AG10803 (cell line): Measurements from ENCODE around the gene S100A8.
A peak's percentile ranks its signal among the peaks of the same experiment; 100 is the strongest.

Experiments used
- DNase-seq: peaks from one replicate; pipeline ENCODE4 v3.0.0; 2010; ENCODE audit warnings: low read depth
- H3K4me3 ChIP-seq: 2 replicates; pipeline ENCODE4 v1.5.1; 2011; ENCODE audit warnings: mild to moderate bottlenecking, low read length, control low read depth
- TF ChIP-seq, protein P1 (sequence below): conservative IDR thresholded peaks from 2 replicates; pipeline ENCODE4 v1.5.1; 2011; ENCODE audit warnings: mild to moderate bottlenecking, low read length, control low read depth, inconsistent platforms

The S100A8 gene

DNA sequence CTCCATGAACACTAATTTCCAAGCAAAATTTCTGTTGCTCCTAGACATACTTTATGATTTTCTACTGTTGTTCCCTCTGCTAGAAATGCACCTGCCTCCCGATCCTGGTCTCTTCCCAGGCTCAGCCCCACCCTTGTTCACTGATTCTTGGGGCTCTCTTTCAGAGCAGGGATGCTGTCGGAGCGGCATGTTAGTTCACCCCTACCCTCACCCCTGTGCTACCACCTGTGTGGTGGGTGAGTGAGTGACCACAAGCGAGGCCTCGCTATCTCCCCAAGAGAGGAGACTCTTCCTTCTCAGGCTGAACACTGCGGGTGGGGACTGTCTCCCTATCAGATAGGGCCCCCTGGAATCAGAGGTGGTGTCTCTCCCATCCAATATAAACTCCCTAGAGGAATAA, 4.9 kb upstream of the S100A8 start:
- no peak for DNase-seq
- H3K4me3 ChIP-seq: no peak overlapping the region
- TF ChIP-seq, protein P1, sequence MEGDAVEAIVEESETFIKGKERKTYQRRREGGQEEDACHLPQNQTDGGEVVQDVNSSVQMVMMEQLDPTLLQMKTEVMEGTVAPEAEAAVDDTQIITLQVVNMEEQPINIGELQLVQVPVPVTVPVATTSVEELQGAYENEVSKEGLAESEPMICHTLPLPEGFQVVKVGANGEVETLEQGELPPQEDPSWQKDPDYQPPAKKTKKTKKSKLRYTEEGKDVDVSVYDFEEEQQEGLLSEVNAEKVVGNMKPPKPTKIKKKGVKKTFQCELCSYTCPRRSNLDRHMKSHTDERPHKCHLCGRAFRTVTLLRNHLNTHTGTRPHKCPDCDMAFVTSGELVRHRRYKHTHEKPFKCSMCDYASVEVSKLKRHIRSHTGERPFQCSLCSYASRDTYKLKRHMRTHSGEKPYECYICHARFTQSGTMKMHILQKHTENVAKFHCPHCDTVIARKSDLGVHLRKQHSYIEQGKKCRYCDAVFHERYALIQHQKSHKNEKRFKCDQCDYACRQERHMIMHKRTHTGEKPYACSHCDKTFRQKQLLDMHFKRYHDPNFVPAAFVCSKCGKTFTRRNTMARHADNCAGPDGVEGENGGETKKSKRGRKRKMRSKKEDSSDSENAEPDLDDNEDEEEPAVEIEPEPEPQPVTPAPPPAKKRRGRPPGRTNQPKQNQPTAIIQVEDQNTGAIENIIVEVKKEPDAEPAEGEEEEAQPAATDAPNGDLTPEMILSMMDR: no peak

DNA sequence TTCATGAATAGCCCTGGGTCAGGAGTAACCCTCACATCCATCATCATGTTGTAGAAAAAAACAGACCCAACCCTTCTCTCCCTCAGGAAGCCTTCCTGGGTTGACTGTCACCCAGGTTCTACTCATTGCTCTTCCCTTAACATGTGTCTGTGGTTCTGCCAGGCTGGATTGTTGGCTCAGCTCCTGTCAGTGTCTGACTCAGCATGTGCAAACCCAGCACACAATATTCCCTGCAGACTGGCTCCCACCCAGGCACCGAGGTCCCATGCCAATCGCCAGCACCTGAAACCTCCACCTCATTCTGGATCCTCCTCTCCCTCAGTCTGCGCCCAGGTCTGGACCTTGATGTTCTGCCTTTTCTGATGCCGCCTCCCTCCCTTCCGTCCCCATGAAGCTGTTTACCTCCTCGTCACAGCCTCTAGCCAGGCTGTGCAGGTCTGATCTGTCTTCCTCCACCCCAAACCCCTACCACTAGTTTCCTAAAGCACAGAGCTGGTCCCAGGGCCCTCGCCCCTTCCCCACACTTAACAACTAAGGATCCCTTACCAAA, 4.3 kb upstream of the S100A8 start:
- peak; percentile 5 for DNase-seq
- TF ChIP-seq, protein P1: no peak
- no peak overlapping the region for H3K4me3 ChIP-seq

DNA sequence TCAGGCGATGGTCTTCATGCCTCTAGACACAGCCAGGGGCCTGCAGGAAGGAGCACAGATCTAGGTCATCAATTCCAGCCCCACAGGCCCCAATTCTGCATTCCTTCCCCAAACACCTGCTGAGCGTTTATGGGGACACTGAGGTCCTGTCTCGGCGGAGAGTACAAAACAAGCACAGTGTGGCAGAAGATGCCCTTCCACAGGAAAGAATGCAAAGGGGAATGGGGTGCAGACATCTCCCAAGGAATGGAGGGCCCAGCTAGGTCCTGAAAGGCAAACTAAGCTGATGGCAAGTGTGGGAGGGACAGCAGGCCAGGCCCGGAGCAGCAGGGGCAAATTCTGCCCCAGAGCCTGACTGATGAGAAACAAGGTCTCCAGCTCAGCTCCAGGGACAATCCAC, 3.5 kb upstream of the S100A8 start:
- DNase-seq: no peak
- H3K4me3 ChIP-seq: no peak overlapping the region
- TF ChIP-seq, protein P1: no peak

DNA sequence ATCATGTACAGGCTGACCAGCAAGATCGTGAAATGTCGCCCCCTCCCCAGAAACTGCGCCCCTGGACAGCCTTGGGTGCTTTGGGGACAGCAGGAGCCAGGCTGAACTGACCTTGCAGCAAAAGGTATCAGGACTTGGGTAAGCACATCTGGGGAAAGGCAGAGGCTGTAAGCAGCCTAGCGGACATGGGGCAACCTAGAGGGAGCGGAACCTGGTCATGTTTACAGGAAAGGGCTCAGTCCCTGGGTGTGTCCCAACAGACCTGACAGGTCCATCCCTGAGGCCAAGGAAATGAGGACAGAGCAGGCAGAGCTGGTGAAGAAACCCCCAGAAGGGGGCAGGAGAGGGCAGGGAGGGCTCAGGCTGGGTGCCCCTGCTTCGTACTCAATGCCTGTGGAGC, 3.1 kb upstream of the S100A8 start:
- TF ChIP-seq, protein P1: no peak
- no peak for DNase-seq
- no peak overlapping the region for H3K4me3 ChIP-seq

DNA sequence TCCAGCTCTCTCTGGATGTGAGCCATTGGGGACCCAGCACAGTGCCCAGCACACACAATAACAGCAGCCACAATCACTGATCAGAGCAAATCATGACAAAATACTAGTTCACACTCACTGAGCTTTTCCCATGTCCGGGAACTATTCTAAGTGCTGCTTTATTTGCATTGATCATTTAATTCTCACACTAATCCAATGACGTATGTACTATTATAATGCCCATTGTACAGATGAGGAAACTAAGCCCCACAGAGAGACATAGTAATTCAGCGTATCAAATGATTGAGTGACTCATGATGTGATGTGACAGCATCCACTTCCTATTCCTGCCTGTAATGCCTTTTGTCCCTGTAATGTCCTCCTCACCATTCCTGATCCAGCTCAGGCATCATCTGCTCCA, 1.9 kb upstream of the S100A8 start:
- DNase-seq: no peak
- no peak overlapping the region for H3K4me3 ChIP-seq
- TF ChIP-seq, protein P1: no peak

DNA sequence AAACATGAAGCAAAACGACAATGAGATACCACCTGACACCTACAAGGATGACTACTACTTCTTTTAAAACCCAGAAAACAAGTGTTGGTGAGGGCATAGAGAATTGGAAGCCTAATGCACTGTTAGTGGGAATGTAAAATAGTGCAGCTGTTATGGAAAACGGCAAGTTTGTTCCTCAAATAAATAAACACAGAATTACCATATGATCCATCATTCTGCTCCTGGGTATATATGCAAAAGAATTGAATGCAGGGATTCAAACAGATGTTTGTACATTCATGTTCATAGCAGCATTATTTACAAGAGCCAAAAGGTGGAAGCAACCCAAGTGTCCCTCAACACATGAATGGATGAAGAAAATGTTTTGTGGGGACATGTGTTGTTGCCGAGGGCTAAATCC, 1.4 kb upstream of the S100A8 start:
- TF ChIP-seq, protein P1: no peak
- no peak overlapping the region for H3K4me3 ChIP-seq
- DNase-seq: no peak

DNA sequence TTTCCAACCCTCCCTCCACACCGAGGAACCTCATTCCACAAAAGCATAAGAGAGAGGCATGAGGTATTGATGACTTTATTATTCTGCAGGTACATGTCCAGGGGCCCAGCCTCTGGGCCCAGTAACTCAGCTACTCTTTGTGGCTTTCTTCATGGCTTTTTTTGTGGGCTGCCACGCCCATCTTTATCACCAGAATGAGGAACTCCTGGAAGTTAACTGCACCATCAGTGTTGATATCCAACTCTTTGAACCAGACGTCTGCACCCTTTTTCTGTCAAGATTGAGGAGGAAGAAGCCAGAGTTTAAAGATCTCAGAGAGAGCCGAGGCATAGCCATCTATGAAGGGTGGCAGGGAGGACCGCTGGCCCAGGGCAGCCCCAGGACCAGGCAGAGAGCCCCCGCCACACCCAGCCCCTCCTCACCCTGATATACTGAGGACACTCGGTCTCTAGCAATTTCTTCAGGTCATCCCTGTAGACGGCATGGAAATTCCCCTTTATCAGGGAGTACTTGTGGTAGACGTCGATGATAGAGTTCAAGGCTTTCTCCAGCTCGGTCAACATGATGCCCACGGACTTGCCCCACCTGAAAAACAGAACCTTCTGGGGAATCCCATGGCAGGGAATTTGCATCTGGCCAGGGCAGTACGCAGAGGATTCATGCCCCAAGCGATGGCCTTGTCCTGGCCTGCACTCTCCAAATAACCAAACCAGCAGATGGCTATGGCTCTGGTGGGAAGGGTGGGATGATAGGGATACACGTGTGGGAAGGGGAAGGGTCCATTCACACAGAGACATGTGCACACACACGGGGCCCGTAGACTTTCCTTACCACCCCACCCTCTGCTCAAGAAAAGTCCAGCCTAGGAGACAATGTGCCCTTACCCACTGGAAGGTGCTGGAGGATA, 647 bp downstream of the S100A8 start:
- H3K4me3 ChIP-seq: no peak overlapping the region
- no peak for DNase-seq
- TF ChIP-seq, protein P1: no peak
